GM18870 (cell line): ENCODE measurements around the gene SIGLEC7.
"Not testable (repeated sequence)": the region's sequence is repeated elsewhere in the genome, so short reads cannot be mapped to it uniquely, and the experiment has no call there.

Experiments
- ATAC-seq: cut with Tn5 transposase; IDR thresholded peaks from one replicate; pipeline ENCODE4 v1.9.1; 2021; ENCODE audit warnings: moderate library complexity; ENCODE audit not compliant: unreplicated experiment

The SIGLEC7 gene

DNA sequence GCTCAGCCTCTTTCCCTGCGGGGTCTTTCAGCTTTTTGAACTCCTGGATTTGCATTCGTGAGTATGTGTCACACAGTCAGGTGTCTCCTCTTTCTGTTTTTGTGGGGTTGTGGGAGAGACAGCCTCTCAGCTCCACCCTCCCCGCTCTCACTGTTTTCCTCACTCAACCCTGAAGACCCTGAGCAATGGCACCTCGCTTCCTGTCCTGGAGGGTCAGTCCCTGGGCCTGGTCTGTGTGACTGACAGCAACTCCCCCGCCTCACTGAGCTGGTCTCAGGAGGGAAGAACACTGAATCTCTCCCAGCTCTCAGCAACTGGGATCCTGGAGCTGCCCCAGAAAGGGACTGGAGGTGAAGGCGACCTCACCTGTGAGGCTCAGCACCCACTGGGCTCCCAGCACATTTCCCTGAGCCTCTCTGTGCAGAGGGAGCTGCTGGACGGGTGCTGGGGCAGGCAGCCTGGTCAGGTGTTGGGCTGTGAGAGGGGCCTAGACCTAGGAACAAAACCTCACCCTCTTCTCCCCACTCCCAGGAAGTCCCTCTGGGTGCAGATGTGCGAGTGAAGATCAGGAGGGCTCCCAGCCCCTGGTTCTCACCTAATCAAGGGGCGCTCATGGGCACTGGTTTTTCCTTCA is 4.2 kb upstream of the SIGLEC7 start:
- ATAC-seq, result no peak

GRCh38 chr19:51138549-51138979 is 3.5 kb upstream of the SIGLEC7 start:
- no peak for ATAC-seq

DNA sequence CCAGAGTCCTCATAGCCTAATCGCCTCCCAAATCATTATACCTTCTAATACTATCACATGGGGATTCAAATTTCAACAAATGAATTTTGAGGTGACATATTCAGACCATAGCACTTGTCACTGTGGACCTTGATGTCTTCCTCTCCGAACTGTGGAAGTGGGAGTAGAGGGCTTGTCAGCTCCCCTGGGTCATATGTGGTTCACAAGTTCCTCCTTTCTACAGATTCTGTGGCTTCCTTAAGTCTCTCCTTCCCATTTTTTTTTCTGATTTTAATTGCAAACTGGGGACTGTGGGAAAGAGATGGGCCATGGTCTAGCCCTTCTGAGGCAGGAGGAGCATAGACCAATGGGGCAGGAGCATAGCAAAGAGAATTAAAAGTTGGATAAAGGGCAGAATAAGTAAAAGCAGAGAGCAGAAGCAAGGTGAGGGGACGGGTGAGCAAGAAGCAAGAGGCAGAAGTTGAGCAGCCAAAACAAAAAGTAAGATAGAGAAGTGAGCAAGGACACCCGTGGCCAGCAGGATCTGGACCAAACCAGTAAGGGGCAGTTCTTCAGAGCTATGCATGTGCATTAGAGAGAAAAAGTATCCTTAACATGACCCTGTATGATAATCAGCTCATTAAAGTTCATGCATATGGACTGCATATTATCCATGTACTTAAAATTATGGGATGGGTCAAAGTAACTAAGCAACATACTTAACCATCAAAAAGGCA is 2.6 kb upstream of the SIGLEC7 start:
- no peak for ATAC-seq

- ATAC-seq, result no peak
These were observed 1.7 kb upstream of the SIGLEC7 start for GRCh38 chr19:51140441-51140840.

DNA sequence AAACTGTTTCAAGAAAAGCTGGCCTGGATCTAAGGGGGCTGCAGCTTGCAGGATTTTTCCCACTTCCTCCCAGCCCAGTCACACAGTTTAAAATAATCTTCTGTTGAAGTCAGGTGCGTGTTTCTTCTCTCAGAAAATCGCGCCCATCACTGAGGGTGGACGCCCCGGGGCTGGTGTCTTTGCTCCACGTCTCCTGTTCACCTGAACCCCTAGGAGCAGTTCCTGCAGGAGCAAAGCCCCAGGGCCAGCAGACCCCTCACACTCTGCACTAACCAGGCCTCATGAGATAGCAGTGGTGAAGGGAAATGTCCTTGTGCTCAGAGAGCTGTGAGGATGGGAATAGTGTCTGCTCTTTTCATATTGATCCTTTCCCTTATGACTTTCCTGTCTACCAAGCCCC is 920 bp upstream of the SIGLEC7 start:
- no peak for ATAC-seq

DNA sequence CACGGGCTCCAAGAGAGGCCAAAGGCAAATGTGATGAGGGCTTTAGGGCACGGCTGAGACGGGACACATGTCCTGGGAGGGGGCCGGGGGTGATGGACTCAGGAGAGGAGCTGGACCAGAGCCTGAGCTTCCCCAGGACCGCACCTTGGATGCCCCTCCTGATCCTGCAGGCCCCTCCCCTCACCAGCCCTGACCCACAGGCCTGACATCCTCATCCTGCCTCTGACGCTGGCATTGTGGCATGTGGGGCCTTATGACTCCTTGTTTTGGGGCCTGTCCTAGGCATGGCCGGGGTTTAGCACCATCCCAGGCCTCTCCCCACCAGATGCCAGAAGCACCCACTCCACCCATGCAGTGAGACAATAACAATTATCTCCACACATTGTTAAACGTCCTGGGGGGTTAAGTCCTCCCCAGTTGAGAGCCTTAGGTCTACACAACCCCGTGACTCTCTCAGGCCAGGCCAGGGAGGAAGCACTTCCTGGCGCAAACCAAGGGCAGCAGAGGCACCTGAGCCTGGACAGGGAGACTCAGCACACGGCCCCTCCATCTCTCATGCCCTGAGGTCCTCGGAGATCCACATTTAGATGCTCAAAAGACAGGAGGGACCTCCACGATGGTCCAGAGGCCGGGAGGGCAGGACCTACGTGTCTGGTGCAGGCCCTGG is 841 bp downstream of the SIGLEC7 start:
- ATAC-seq, result not testable (repeated sequence)

GRCh38 chr19:51143486-51143885 is 1.4 kb downstream of the SIGLEC7 start:
- no peak for ATAC-seq

DNA sequence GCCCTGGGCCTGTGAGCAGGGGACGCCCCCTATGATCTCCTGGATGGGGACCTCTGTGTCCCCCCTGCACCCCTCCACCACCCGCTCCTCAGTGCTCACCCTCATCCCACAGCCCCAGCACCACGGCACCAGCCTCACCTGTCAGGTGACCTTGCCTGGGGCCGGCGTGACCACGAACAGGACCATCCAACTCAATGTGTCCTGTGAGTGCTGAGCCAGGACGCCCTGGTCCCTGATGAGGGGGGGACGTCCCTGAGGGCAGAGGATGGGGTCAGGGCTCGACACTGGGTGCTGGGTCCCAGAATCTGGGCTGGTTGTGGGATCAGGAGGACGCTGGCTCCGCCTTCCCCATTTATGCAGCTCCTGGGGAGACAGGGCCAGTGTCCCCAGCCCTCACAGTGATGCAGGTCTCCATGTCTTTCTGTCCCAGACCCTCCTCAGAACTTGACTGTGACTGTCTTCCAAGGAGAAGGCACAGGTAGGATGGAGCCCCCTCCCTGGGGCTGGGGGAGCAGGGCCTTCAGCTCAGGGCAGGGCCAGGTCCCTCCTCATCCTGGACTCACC is 2.5 kb downstream of the SIGLEC7 start:
- no peak for ATAC-seq

DNA sequence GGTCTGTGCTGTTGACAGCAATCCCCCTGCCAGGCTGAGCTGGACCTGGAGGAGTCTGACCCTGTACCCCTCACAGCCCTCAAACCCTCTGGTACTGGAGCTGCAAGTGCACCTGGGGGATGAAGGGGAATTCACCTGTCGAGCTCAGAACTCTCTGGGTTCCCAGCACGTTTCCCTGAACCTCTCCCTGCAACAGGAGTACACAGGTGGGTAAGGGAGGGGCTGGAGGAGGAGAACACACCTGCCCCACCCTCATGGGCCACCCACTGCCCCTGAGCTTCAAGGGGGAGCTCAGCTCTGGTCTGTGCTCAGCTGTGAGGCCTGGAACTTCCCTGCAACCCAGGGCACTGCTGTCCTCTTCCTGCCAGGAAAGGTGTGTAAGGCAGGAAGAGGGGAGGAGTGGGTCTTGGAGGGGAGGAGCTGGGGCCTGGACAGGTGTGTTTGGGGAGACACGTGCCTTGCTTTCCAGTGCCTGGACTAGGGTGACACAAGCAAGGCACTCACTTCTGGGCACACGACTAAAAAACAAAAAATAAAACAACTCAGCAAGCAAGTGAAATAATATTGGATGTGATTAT is 3.9 kb downstream of the SIGLEC7 start:
- ATAC-seq, result no peak

DNA sequence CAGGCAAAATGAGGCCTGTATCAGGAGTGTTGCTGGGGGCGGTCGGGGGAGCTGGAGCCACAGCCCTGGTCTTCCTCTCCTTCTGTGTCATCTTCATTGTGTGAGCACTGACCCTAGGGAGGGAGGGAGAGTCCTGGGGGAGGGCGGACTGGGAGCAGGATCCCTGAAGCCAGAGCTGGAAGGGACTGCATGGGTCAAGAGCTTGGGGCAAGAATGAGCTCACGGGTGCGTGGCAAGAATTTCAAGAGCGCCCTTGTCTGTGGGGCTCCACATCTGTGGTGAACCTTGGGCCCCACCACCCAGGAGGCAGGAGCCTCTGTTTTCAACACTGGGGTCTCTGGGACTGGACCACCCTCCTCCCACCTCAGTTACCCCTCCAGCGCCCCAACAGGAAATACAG is 4.7 kb downstream of the SIGLEC7 start:
- no peak for ATAC-seq

GRCh38 chr19:51147663-51148062 is 5.6 kb downstream of the SIGLEC7 start:
- ATAC-seq, result no peak

DNA sequence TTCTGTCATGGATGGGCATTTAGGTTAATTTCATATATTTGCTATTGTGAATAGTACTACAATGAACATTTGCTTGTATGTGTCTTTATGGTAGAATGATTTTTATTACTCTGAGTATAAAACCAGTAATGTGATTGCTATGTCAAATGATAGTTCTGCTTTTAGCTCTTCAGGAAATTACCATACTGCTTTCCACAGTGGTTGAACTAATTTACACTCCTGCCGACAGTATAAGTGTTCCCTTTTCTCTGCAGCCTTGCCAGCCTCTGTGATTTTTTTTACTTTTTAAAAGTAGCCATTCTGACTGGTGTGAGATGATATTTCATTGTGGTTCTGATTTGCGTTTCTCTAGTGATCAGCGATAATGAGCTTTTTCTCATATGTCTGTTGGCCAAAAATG is 6.5 kb downstream of the SIGLEC7 start:
- no peak for ATAC-seq

- no peak for ATAC-seq
These were observed 8.5 kb downstream of the SIGLEC7 start for GRCh38 chr19:51150627-51151026.

DNA sequence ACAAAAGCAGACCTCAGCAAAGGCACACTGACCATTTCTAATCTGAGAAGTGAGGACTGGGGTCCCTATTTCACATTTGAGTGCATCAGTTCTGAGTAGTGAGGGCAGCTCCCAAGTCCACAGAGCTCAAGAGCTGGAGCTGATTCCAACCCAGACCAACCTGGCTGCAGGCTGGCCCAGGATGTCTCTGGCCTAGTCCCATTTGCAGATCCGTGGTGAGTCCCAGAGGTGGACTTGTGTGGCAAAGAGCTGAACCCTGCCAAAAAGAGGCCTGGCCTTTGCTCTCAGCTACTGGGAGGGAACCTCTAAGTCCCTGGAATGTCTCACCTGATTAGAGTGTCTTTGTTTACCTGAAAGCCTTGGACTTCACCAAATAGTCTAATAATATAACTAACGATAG is 14.6 kb downstream of the SIGLEC7 start:
- ATAC-seq, result no peak

DNA sequence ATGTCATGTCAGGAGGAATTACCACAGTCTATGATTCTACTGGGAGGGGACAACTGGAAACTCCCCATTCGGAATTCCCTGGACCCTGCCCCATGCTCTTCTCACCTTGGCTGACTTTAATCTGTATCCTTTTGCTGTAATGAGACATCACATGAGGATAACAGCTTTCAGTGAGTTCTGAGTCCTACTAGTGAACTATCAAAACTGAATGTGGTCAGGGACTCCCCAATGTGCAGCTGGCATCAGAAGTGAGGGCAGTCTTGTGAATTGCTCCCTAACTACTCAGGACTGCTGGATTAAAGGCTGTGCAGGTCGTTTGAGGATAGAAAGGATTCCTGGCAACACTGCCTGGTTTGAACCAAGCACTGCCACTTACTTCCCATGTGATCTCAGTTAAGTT is 15.2 kb downstream of the SIGLEC7 start:
- ATAC-seq, result no peak

- ATAC-seq, result no peak
These were observed 16.5 kb downstream of the SIGLEC7 start for GRCh38 chr19:51158474-51159129.

GRCh38 chr19:51159656-51160055 is 17.6 kb downstream of the SIGLEC7 start:
- ATAC-seq, result no peak

DNA sequence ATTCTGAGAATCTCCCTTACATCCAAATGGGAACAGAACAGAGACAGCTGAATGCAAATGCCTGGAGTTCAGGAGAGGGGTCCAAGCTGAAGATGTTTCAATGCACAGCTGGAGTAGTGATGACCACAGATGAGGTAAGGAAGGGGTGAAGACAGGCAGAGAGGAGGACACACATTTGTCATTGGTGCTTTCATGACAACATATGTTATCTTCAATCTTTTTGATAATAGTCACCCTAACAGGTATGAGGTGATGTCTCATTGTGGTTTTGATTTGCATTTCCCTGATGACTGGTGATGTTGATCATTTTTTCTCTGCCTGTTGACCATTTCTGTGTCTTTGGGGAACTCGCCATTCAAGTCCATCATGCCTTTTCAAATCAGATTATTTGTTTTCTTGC is 19.2 kb downstream of the SIGLEC7 start:
- ATAC-seq, result no peak

DNA sequence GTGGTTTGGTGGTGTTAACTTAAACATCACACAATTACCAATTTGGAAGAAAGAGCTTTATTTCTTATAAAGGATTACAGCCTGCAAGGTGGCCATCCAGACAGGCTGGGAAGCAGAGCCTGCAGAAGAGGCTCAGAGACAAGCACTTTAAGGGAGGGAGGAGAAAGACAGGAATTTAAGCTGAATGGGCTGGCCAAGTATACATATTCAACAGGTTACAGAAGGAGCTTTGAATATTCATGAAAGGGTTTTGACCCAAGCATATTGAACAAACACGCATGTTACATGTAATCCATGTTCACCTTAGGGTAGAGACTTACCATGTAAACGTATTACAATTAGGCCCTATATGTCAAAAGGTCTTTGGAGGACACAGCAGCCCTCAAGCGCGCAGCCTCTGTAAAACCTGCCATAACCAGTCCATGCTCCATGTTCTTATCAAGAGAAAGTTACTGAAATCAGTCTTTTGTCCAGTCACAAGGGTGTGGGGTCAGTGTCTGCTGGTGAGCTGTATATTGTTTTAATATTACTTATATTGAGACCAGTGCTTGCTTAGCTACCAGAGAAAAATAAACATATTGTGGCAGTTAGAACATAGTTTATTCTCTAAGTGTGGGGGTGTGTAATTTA is 19.9 kb downstream of the SIGLEC7 start:
- no peak for ATAC-seq

GRCh38 chr19:51163257-51163656 is 21.2 kb downstream of the SIGLEC7 start:
- no peak for ATAC-seq

GRCh38 chr19:51164215-51164614 is 22.1 kb downstream of the SIGLEC7 start:
- ATAC-seq, result no peak
